Esophagus (tissue), 2 donors: ENCODE results near the gene BAK1. TPM values are rescaled to one million over a fixed set of nuclear protein-coding genes. Genes with fewer than 3 reads are reported as not detected.

Source experiments
- H3K27ac ChIP-seq, 2 donors: one replicate each; pipeline ENCODE4 v1.5.1; 2013; ENCODE audit warnings: low read depth in 2 of 2, mild to moderate bottlenecking in 2 of 2, inconsistent platforms in 1 of 2, low read length in 1 of 2, moderate library complexity in 1 of 2
- H3K27me3 ChIP-seq, 2 donors: one replicate each; pipeline ENCODE4 v1.6.1; 2013; ENCODE audit warnings: low read length in 2 of 2, control low read depth in 1 of 2, mild to moderate bottlenecking in 1 of 2; ENCODE audit not compliant: insufficient read depth in 2 of 2, control insufficient read depth in 1 of 2
- H3K36me3 ChIP-seq, 2 donors: one replicate each; pipeline ENCODE4 v1.6.1; 2013; ENCODE audit warnings: low read length in 1 of 2; ENCODE audit not compliant: control insufficient read depth in 2 of 2, insufficient read depth in 2 of 2
- H3K4me1 ChIP-seq, 2 donors: one replicate each; pipeline ENCODE4 v1.6.1; 2013; ENCODE audit warnings: low read length in 1 of 2; ENCODE audit not compliant: control insufficient read depth in 2 of 2, insufficient read depth in 2 of 2
- H3K4me3 ChIP-seq, 2 donors: one replicate each; pipeline ENCODE4 v1.5.1; 2013; ENCODE audit warnings: low read length in 2 of 2, mild to moderate bottlenecking in 2 of 2, low read depth in 1 of 2, moderate library complexity in 1 of 2
- H3K9me3 ChIP-seq, 2 donors: one replicate each; pipeline ENCODE4 v1.6.1; 2013; ENCODE audit warnings: mild to moderate bottlenecking in 2 of 2, low read depth in 1 of 2, low read length in 1 of 2, moderate library complexity in 1 of 2; ENCODE audit not compliant: control insufficient read depth in 2 of 2, insufficient read depth in 1 of 2
- WGBS, 2 donors: extraction: QIAGEN DNeasy Blood & Tissue Kit; methylation state at CpG; one replicate each; pipeline ENCODE4 v1.1.7; 2013; 5-methylcytosine and 5-hydroxymethylcytosine counted together
- polyA plus RNA-seq, 2 donors: library from polyadenylated mRNA; stranded (reverse); fragments of 200-250 nt; gene quantifications; one replicate each; pipeline ENCODE4 v1.2.3, GENCODE V29; 2013
- donor health status: healthy with polysubstance abuse.
- donor health status: Bipolar disorder and iron deficiency.

Gene BAK1
- polyA plus RNA-seq, 2 donors: 20.4 to 22.6 TPM

DNA sequence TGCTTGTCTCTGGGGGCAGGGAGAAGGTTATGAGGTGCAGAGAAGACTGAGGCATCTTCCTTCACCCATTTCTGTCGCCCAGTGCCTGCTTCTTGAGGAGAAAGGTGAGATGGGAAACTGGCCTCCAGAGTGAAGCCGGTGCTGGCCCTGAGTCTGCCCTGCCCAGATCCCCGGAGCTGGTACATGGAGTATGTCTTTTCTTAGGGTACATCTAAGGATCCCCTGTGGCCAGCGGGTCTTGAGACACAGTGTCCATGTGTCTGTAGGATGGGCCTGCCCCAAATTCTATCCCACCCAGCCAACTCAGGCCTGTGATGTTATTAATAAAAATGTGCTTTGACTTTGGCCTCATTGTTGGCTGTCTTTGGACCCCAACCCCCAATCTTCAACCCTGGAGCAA is 8.8 kb upstream of the BAK1 start:
- no peaks in the 10 kb centered on the region for H3K9me3 ChIP-seq
- no peak overlapping the region for H3K27ac ChIP-seq
- no peaks in the 10 kb centered on the region for H3K36me3 ChIP-seq
- no peaks in the 10 kb centered on the region for H3K27me3 ChIP-seq
- H3K4me3 ChIP-seq: no peak overlapping the region
- 90 to 94% methylated on average over 4 of the region's 4 CpGs for WGBS, 2 donors
- peaks cover 0 to 23% of the 10 kb centered on the region in 2 donors for H3K4me1 ChIP-seq

DNA sequence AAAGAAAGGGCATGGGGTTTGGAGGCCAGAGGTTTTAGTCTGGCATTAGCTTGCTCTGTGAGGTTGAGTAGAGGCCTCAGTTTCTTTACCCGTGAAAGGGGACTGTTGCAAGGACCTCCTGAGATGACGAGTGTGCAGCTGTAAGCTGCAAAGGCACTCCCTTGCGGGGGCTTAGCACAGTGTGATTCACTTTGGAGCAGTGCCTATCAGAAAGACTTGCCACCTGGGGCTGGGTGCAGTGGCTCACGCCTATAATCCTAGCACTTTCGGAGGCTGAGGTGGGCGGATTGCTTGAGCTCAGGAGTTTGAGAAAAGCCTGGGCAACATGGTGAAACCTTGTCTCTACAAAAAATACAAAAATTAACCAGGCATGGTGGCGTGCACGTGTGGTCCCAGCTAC is 7.5 kb upstream of the BAK1 start:
- WGBS, 2 donors: 77 to 84% methylated on average over 8 of the region's 8 CpGs
- Histone ChIP-seq H3K27ac (no peak overlapping the region), H3K36me3 (no peaks in the 10 kb centered on the region), H3K9me3 (no peaks in the 10 kb centered on the region), H3K4me3 (no peak overlapping the region), H3K27me3 (no peaks in the 10 kb centered on the region), H3K4me1 (peaks cover 0 to 14% of the 10 kb centered on the region in 2 donors)

DNA sequence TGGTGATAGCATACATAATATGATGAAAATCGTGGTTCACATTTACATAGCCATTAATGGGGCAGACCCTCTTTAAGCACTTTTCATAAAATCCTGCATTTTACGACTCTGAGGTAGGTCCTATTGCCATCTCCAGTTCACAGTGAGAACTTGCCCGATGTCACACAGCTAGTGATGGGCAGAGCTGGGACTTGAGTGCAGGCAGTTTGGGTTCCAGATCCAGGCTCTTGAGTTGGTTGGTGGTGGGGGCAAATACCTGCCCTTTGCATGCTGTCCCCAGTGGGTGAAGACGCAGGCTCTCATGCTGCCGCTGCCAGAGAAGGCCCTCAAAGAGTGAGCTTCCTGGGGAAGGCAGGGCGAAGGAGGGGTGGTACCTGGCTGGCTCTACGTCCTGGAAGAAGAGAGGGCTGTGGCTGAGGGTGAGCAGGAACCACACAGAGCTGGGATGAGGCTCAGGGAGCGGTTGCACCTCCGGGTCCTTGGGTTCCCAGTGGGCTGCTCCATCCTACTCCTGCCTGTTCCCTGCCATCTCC is 6.1 kb upstream of the BAK1 start:
- no peak overlapping the region for H3K27ac ChIP-seq
- H3K4me3 ChIP-seq: no peak overlapping the region
- 69 to 76% methylated on average over 9 of the region's 9 CpGs for WGBS, 2 donors
- H3K27me3 ChIP-seq: no peaks in the 10 kb centered on the region
- no peaks in the 10 kb centered on the region for H3K9me3 ChIP-seq
- peaks cover 0 to 13% of the 10 kb centered on the region in 2 donors for H3K4me1 ChIP-seq
- no peaks in the 10 kb centered on the region for H3K36me3 ChIP-seq

GRCh38 chr6:33585403-33586107 is 5.5 kb upstream of the BAK1 start:
- Histone ChIP-seq H3K4me1 (peaks cover 0 to 7% of the 10 kb centered on the region in 2 donors), H3K27ac (peak overlapping the region in 1 of 2 donors; percentile 15), H3K36me3 (no peaks in the 10 kb centered on the region), H3K9me3 (no peaks in the 10 kb centered on the region), H3K4me3 (no peak overlapping the region), H3K27me3 (no peaks in the 10 kb centered on the region)
- 8 to 10% methylated on average over 13 to 14 of the region's 14 CpGs for WGBS, 2 donors

GRCh38 chr6:33584700-33585402 is 4.8 kb upstream of the BAK1 start:
- Histone ChIP-seq H3K4me1 (peaks cover 0 to under 1% of the 10 kb centered on the region in 2 donors), H3K27me3 (no peaks in the 10 kb centered on the region), H3K9me3 (no peaks in the 10 kb centered on the region), H3K36me3 (no peaks in the 10 kb centered on the region), H3K27ac (no peak overlapping the region), H3K4me3 (no peak overlapping the region)
- WGBS, 2 donors: 74 to 82% methylated on average over 11 of the region's 11 CpGs

GRCh38 chr6:33583591-33584155 is 3.6 kb upstream of the BAK1 start:
- no peaks in the 10 kb centered on the region for H3K36me3 ChIP-seq
- H3K27ac ChIP-seq: no peak overlapping the region
- no peak overlapping the region for H3K4me3 ChIP-seq
- 81 to 83% methylated on average over 8 of the region's 8 CpGs for WGBS, 2 donors
- H3K4me1 ChIP-seq: peaks cover 2 to 3% of the 10 kb centered on the region in 2 donors
- H3K9me3 ChIP-seq: no peaks in the 10 kb centered on the region
- no peaks in the 10 kb centered on the region for H3K27me3 ChIP-seq

DNA sequence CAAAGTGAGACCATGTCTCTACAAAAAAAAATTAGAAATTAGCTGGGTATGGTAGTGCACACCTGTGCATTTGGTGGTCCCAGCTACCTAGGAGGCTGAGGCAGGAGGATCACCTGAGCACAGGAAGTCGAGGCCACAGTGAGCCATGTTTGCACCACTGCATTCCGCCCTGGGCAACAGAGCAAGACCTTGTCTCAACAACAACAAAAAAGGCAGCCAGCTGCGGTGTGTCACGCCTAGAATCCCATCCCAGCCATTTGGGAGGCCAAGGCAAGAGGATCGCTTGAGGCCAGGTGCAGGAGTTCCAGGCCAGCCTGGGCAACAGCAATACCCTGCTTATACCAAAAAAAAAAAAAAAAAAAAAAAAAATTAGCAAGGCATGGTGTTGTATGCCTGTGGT is 1.1 kb upstream of the BAK1 start:
- WGBS, 2 donors: 91 to 96% methylated on average over 5 of the region's 5 CpGs
- H3K4me1 ChIP-seq: peaks cover 6 to 22% of the 10 kb centered on the region in 2 donors

DNA sequence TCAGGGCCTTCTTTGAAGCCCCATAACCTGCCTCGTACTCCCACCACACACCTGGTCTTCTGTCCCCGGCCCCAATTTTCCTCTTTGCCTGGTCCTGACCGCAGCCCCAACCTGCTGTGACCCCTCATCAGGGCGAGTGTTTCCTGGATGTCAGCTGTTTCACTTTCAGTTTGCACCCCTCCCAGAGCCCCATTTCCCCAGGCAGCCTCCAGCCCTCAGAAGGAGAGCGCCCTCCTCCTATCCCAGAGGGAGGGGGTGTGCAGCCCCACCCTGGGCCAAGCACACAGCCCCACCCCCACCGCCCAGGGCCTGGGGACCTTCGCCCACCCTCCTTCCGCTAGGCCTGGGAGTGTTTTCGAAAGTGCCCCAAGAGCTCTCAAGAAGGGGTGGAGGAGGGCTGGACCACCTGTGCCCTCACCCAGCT is 1.5 kb downstream of the BAK1 start:
- no peaks in the 10 kb centered on the region for H3K27me3 ChIP-seq
- H3K27ac ChIP-seq: peak overlapping the region; percentile 87 to 90
- WGBS, 2 donors: 37 to 51% methylated on average over 9 of the region's 9 CpGs
- peaks cover 13 to 22% of the 10 kb centered on the region in 2 donors for H3K36me3 ChIP-seq
- H3K4me1 ChIP-seq: peaks cover 6 to 22% of the 10 kb centered on the region in 2 donors
- no peaks in the 10 kb centered on the region for H3K9me3 ChIP-seq
- peak overlapping the region; percentile 34 to 79 for H3K4me3 ChIP-seq

More for the DNA sequence above, 1.1 kb upstream of the BAK1 start:
- no peaks in the 10 kb centered on the region for H3K27me3 ChIP-seq
- H3K36me3 ChIP-seq: peaks cover 0 to 2% of the 10 kb centered on the region in 2 donors
- no peak overlapping the region for H3K27ac ChIP-seq
- no peaks in the 10 kb centered on the region for H3K9me3 ChIP-seq
- no peak overlapping the region for H3K4me3 ChIP-seq

- WGBS, 2 donors: 75 to 78% methylated on average over 7 of the region's 7 CpGs
- H3K27me3 ChIP-seq: no peaks in the 10 kb centered on the region
- peak overlapping the region; percentile 87 to 90 for H3K27ac ChIP-seq
- H3K9me3 ChIP-seq: no peaks in the 10 kb centered on the region
- peaks cover 6 to 22% of the 10 kb centered on the region in 2 donors for H3K4me1 ChIP-seq
- peak overlapping the region; percentile 34 to 79 for H3K4me3 ChIP-seq
- peaks cover 13 to 22% of the 10 kb centered on the region in 2 donors for H3K36me3 ChIP-seq
These were observed 1.9 kb downstream of the BAK1 start for GRCh38 chr6:33578164-33578563.
